Epithelial cell of proximal tubule (primary cell): ENCODE results near the gene TTLL12. TPM values are rescaled to one million over a fixed set of nuclear protein-coding genes. Genes with fewer than 3 reads are reported as not detected.

ENCODE experiments used
- DNase-seq: peaks from one replicate; pipeline ENCODE4 v3.0.0-alpha.2; 2011; ENCODE audit warnings: low read depth
- H3K4me3 ChIP-seq: 2 replicates; pipeline ENCODE4 v1.5.1; 2011; ENCODE audit warnings: low read depth, mild to moderate bottlenecking, low read length
- CTCF ChIP-seq: conservative IDR thresholded peaks from 2 replicates; pipeline ENCODE4 v1.5.1; 2012; ENCODE audit warnings: low read depth, mild to moderate bottlenecking, low read length
- total RNA-seq: library from RNA; depleted of rRNA; stranded (reverse); fragments of >200 nt; gene quantifications from 2 replicates; pipeline ENCODE4 v1.2.3, GENCODE V29; 2015

TTLL12 gene
- total RNA-seq, 1 donor from 2014 or later = 91.8 TPM

- H3K4me3 ChIP-seq = no peak overlapping the region
- DNase-seq = no peak
- TF ChIP-seq CTCF = no peak
Observed at GRCh38 chr22:43116932-43117331, 70.0 kb downstream of the TTLL12 start.

Other genes with a start within 250 kb of the TTLL12 start
- gene PACSIN2, start 172.0 kb downstream of the TTLL12 start, total RNA-seq = 47.5 and 63.0 TPM in 2 replicates
- 5.9 and 8.9 TPM in 2 replicates for gene TTLL1, start 97.7 kb downstream of the TTLL12 start, total RNA-seq
- gene BIK, start 76.4 kb downstream of the TTLL12 start, total RNA-seq = 12.4 and 18.3 TPM in 2 replicates
- 31.9 and 45.4 TPM in 2 replicates for gene MCAT, start 43.7 kb downstream of the TTLL12 start, total RNA-seq
- gene TSPO, start 35.6 kb downstream of the TTLL12 start, total RNA-seq = 524 and 536 TPM in 2 replicates
- gene SCUBE1, start 156.2 kb upstream of the TTLL12 start, total RNA-seq = not detected in 2 replicates
- gene MPPED1, start 224.9 kb upstream of the TTLL12 start, total RNA-seq = not detected in 2 replicates